GM23248 (cell line): ENCODE measurements around the gene PRF1. TPM values are rescaled to one million over a fixed set of nuclear protein-coding genes. Genes with fewer than 3 reads are reported as not detected.

ENCODE experiments used
- DNase-seq: peaks from one replicate; pipeline ENCODE4 v3.0.0-alpha.2; 2015
- H2AFZ ChIP-seq: fragments of 200-600 bp; sonication (generic); 2 replicates; pipeline ENCODE4 v1.6.1; 2016; ENCODE audit warnings: antibody characterized with exemption
- H3F3A ChIP-seq: fragments of 200-600 bp; sonication (generic); 2 replicates; pipeline ENCODE4 v1.6.1; 2016; ENCODE audit warnings: mild to moderate bottlenecking, antibody characterized with exemption, mixed run types; ENCODE audit not compliant: insufficient read depth
- H3K27ac ChIP-seq: fragments of 200-600 bp; sonication (generic); 2 replicates; pipeline ENCODE4 v1.5.1; 2016; ENCODE audit warnings: mild to moderate bottlenecking
- H3K27me3 ChIP-seq: fragments of 200-600 bp; sonication (generic); replicated peaks from 2 replicates; pipeline ENCODE4 v1.6.1; 2016; ENCODE audit warnings: mild to moderate bottlenecking; ENCODE audit not compliant: insufficient read depth
- H3K36me3 ChIP-seq: fragments of 200-600 bp; sonication (generic); 2 replicates; pipeline ENCODE4 v1.6.1; 2016; ENCODE audit warnings: low read depth, mild to moderate bottlenecking
- H3K4me1 ChIP-seq: fragments of 200-600 bp; sonication (generic); 2 replicates; pipeline ENCODE4 v1.6.1; 2016; ENCODE audit warnings: mild to moderate bottlenecking; ENCODE audit not compliant: insufficient read depth
- H3K4me2 ChIP-seq: fragments of 200-600 bp; sonication (generic); one replicate; pipeline ENCODE4 v1.6.1; 2016; ENCODE audit warnings: mild to moderate bottlenecking; ENCODE audit not compliant: unreplicated experiment
- H3K4me3 ChIP-seq: fragments of 200-600 bp; sonication (generic); 2 replicates; pipeline ENCODE4 v1.5.1; 2016; ENCODE audit warnings: mild to moderate bottlenecking
- H3K79me2 ChIP-seq: fragments of 200-600 bp; sonication (generic); 2 replicates; pipeline ENCODE4 v1.6.1; 2016; ENCODE audit warnings: mild to moderate bottlenecking; ENCODE audit not compliant: insufficient read depth
- H3K9ac ChIP-seq: fragments of 200-600 bp; sonication (generic); 2 replicates; pipeline ENCODE4 v1.6.1; 2016; ENCODE audit warnings: mild to moderate bottlenecking
- H3K9me2 ChIP-seq: fragments of 200-600 bp; sonication (generic); 2 replicates; pipeline ENCODE4 v1.6.1; 2016; ENCODE audit warnings: mixed run types, mild to moderate bottlenecking, moderate library complexity; ENCODE audit not compliant: insufficient read depth
- H3K9me3 ChIP-seq: fragments of 200-600 bp; sonication (generic); one replicate; pipeline ENCODE4 v1.6.1; 2017; ENCODE audit warnings: low read depth
- H4K20me1 ChIP-seq: fragments of 200-600 bp; sonication (generic); 2 replicates; pipeline ENCODE4 v1.6.0; 2016; ENCODE audit not compliant: insufficient read depth
- EZH2 ChIP-seq: fragments of 200-600 bp; sonication (generic); IDR thresholded peaks from 2 replicates; pipeline ENCODE4 v1.6.1; 2018; ENCODE audit warnings: antibody characterized with exemption, mild to moderate bottlenecking; ENCODE audit not compliant: insufficient read depth, poor library complexity, severe bottlenecking
- EZH2phosphoT487 ChIP-seq: fragments of 200-600 bp; sonication (generic); IDR thresholded peaks from 2 replicates; pipeline ENCODE4 v1.6.1; 2018; ENCODE audit warnings: antibody characterized with exemption, moderate library complexity, mild to moderate bottlenecking, low read depth; ENCODE audit not compliant: insufficient read depth
- WGBS, 2 experiments: methylation state at CpG; one replicate each; pipeline ENCODE4 v1.1.6; 2015 to 2017; ENCODE audit warnings: low lambda C conversion rate in 2 of 2, low coverage in 1 of 2; ENCODE audit errors: missing lambda C conversion rate in 2 of 2; 5-methylcytosine and 5-hydroxymethylcytosine counted together
- in situ Hi-C: fragments of 300-500 bp; cut with MboI; formaldehyde crosslinking; loops from 2 replicates; pipeline ENCODE4 v1.15.0; 2020
- polyA plus RNA-seq: library from polyadenylated mRNA; unstranded; fragments of >200 nt; fragmentation: Nextera tagmentation; extraction: Ambion mirVana; gene quantifications from 2 replicates; pipeline ENCODE4 v1.2.1, GENCODE V29; 2016
- total RNA-seq: library from RNA; depleted of rRNA; stranded (reverse); fragments of >200 nt; shearing (Covaris generic); gene quantifications from 2 replicates; pipeline ENCODE4 v1.2.3, GENCODE V29; 2014

The PRF1 gene
- total and polyA plus RNA-seq, 2 experiments from 2014 or later, result not detected

- Histone ChIP-seq H3K4me1 (no peaks in the 10 kb centered on the region), H3K4me3 (no peak overlapping the region), H3K27me3 (peaks cover 23% of the 10 kb centered on the region), H2AFZ (no peak overlapping the region), H3K9me3 (no peaks in the 10 kb centered on the region), H3K79me2 (no peaks in the 10 kb centered on the region), H3K9me2 (no peaks in the 10 kb centered on the region), H3K27ac (no peak overlapping the region), H3K9ac (no peak overlapping the region), H3K4me2 (no peak overlapping the region), H3K36me3 (no peaks in the 10 kb centered on the region), H3F3A (no peaks in the 10 kb centered on the region), H4K20me1 (no peaks in the 10 kb centered on the region)
- 69 to 71% methylated on average over 5 of the region's 5 CpGs for WGBS, 2 experiments
- no peak for TF ChIP-seq EZH2phosphoT487
- no peak for TF ChIP-seq EZH2
- in situ Hi-C loops, result no loop called here
- peak; percentile 9 for DNase-seq
These were observed 12.5 kb downstream of the PRF1 start for GRCh38 chr10:70589762-70590654.

- Histone ChIP-seq H3K9ac (no peak overlapping the region), H3K79me2 (no peaks in the 10 kb centered on the region), H3K9me2 (no peaks in the 10 kb centered on the region), H3K4me3 (no peak overlapping the region), H3K4me2 (no peak overlapping the region), H3K9me3 (no peaks in the 10 kb centered on the region), H3K27ac (no peak overlapping the region), H2AFZ (no peak overlapping the region), H3K36me3 (no peaks in the 10 kb centered on the region), H3F3A (no peaks in the 10 kb centered on the region), H3K27me3 (peaks cover 33% of the 10 kb centered on the region), H4K20me1 (no peaks in the 10 kb centered on the region), H3K4me1 (no peaks in the 10 kb centered on the region)
- in situ Hi-C loops, result no loop called here
- no peak for DNase-seq
- TF ChIP-seq EZH2 (no peak), EZH2phosphoT487 (no peak)
- 67 to 70% methylated on average over 10 of the region's 10 CpGs for WGBS, 2 experiments
These were observed 13.5 kb downstream of the PRF1 start for GRCh38 chr10:70588859-70589570.

GRCh38 chr10:70588255-70588654 is 14.3 kb downstream of the PRF1 start:
- no peaks in the 10 kb centered on the region for H3K9me2 ChIP-seq
- no peaks in the 10 kb centered on the region for H3K4me1 ChIP-seq
- no peaks in the 10 kb centered on the region for H3K79me2 ChIP-seq
- H3K9me3 ChIP-seq, result no peaks in the 10 kb centered on the region
- no peak for DNase-seq
- no peak overlapping the region for H3K9ac ChIP-seq
- H3K36me3 ChIP-seq, result no peaks in the 10 kb centered on the region
- WGBS, 2 experiments, result 60% methylated on average over 6 of the region's 6 CpGs
- in situ Hi-C loops, result no loop called here
- TF ChIP-seq EZH2phosphoT487 (no peak), EZH2 (no peak)
- H3K27me3 ChIP-seq, result peaks cover 38% of the 10 kb centered on the region
- H2AFZ ChIP-seq, result no peak overlapping the region
- no peak overlapping the region for H3K4me2 ChIP-seq
- H3F3A ChIP-seq, result no peaks in the 10 kb centered on the region
- H4K20me1 ChIP-seq, result no peaks in the 10 kb centered on the region
- H3K4me3 ChIP-seq, result no peak overlapping the region
- no peak overlapping the region for H3K27ac ChIP-seq

- no peak overlapping the region for H3K27ac ChIP-seq
- H4K20me1 ChIP-seq, result no peaks in the 10 kb centered on the region
- no peaks in the 10 kb centered on the region for H3K36me3 ChIP-seq
- no peaks in the 10 kb centered on the region for H3K4me1 ChIP-seq
- in situ Hi-C loops, result no loop called here
- H3K4me3 ChIP-seq, result no peak overlapping the region
- H3F3A ChIP-seq, result no peaks in the 10 kb centered on the region
- DNase-seq, result no peak
- no peaks in the 10 kb centered on the region for H3K79me2 ChIP-seq
- no peak overlapping the region for H3K4me2 ChIP-seq
- no peaks in the 10 kb centered on the region for H3K9me3 ChIP-seq
- no peak for TF ChIP-seq EZH2phosphoT487
- no peak for TF ChIP-seq EZH2
- no peak overlapping the region for H2AFZ ChIP-seq
- 64 to 70% methylated on average over 8 of the region's 8 CpGs for WGBS, 2 experiments
- no peak overlapping the region for H3K9ac ChIP-seq
- H3K27me3 ChIP-seq, result peaks cover 35% of the 10 kb centered on the region
- H3K9me2 ChIP-seq, result no peaks in the 10 kb centered on the region
These were observed 15.4 kb downstream of the PRF1 start for GRCh38 chr10:70587045-70587658.
